ENCODE data around the gene ARRDC5.
"Not testable (repeated sequence)": the region's sequence is repeated elsewhere in the genome, so short reads cannot be mapped to it uniquely, and the experiment has no call there.

The ARRDC5 gene

GRCh38 chr19:4896372-4896771 is 6.3 kb downstream of the ARRDC5 start:
- TF ChIP-seq CTCF (IDR thresholded peaks at IDR 0.05; ENCODE audit: borderline replicate concordance, insufficient read depth, low read depth, low read length): no peak
- no peak overlapping the region for H3K4me3 ChIP-seq (ENCODE audit: low read depth, low read length)

- H3K4me3 ChIP-seq (ENCODE audit: low read depth, low read length): not testable (repeated sequence)
Observed at GRCh38 chr19:4892962-4893361, 9.7 kb downstream of the ARRDC5 start.

- no peak for TF ChIP-seq CTCF (IDR thresholded peaks at IDR 0.05; ENCODE audit: borderline replicate concordance, insufficient read depth, low read depth, low read length)
- H3K4me3 ChIP-seq (ENCODE audit: low read depth, low read length): no peak overlapping the region
Observed at GRCh38 chr19:4891066-4891465, 11.6 kb downstream of the ARRDC5 start.

GRCh38 chr19:4889034-4889815 is 13.5 kb downstream of the ARRDC5 start:
- no peak overlapping the region for H3K4me3 ChIP-seq (ENCODE audit: low read depth, low read length)
- no peak for TF ChIP-seq CTCF (IDR thresholded peaks at IDR 0.05; ENCODE audit: borderline replicate concordance, insufficient read depth, low read depth, low read length)

GRCh38 chr19:4887803-4888202 is 14.9 kb downstream of the ARRDC5 start:
- H3K4me3 ChIP-seq (ENCODE audit: low read depth, low read length): not testable (repeated sequence)

GRCh38 chr19:4884993-4885392 is 17.7 kb downstream of the ARRDC5 start:
- not testable (repeated sequence) for H3K4me3 ChIP-seq (ENCODE audit: low read depth, low read length)

GRCh38 chr19:4882874-4883273 is 19.8 kb downstream of the ARRDC5 start:
- H3K4me3 ChIP-seq (ENCODE audit: low read depth, low read length): not testable (repeated sequence)

- H3K4me3 ChIP-seq (ENCODE audit: low read depth, low read length): no peak overlapping the region
- no peak for TF ChIP-seq CTCF (IDR thresholded peaks at IDR 0.05; ENCODE audit: borderline replicate concordance, insufficient read depth, low read depth, low read length)
Observed at GRCh38 chr19:4879041-4879440, 23.7 kb downstream of the ARRDC5 start.

- no peak overlapping the region for H3K4me3 ChIP-seq (ENCODE audit: low read depth, low read length)
- TF ChIP-seq CTCF (IDR thresholded peaks at IDR 0.05; ENCODE audit: borderline replicate concordance, insufficient read depth, low read depth, low read length): no peak
Observed at GRCh38 chr19:4878491-4878968, 24.2 kb downstream of the ARRDC5 start.

All from GM12875 (cell line).